Measurements from ENCODE around the gene MEAK7.

DNA sequence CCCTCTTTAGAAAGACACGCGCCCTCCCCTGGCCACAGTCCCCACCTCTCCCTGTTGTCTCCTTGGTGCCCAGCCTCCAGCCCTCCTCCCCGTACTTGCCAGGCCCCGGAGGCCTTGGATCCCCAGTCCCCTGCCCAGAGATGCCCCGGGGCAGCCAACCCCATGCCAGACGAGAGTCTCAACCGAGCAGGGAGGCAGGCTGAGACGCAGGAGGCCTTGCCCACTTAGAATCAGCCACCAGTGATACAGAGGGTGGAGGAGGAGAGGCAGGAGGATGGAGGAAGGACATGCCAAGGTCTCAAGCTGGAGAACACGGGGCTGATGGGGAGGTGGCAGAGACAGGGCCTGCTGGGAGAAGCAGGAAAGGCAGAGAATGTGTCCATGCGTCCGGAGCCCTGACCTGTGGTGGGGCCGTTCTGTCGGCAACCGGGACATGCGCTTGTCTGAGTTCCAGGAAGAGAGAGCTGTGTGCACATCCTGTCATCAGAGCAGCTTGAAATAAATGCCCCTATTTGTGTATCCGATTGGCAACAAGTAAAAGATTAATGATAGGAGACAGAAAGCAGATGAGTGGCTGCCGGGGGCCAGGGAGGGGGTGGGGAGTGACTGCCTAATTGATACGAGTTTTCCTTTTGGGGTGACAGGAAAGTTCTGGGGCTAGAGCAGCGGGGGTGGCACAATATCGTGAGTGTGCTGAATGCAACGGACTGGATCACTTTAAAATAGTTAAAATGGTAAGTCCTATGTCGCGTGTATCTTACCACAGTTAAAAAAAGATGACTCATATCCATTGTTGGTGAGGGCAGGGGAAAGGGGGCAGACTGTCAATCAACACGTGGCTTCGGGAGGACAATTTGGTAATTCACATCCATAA is 44.7 kb upstream of the MEAK7 start:
- TF ChIP-seq, protein P1, sequence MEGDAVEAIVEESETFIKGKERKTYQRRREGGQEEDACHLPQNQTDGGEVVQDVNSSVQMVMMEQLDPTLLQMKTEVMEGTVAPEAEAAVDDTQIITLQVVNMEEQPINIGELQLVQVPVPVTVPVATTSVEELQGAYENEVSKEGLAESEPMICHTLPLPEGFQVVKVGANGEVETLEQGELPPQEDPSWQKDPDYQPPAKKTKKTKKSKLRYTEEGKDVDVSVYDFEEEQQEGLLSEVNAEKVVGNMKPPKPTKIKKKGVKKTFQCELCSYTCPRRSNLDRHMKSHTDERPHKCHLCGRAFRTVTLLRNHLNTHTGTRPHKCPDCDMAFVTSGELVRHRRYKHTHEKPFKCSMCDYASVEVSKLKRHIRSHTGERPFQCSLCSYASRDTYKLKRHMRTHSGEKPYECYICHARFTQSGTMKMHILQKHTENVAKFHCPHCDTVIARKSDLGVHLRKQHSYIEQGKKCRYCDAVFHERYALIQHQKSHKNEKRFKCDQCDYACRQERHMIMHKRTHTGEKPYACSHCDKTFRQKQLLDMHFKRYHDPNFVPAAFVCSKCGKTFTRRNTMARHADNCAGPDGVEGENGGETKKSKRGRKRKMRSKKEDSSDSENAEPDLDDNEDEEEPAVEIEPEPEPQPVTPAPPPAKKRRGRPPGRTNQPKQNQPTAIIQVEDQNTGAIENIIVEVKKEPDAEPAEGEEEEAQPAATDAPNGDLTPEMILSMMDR (conservative IDR thresholded peaks at IDR 0.05 in 1 of 2, IDR thresholded peaks at IDR 0.05 in 1 of 2; ENCODE audit: low read depth in 1 of 2, low read length in 2 of 2) = no peak
- no peak for TF ChIP-seq EZH2 (IDR thresholded peaks at IDR 0.05; ENCODE audit: low read length, missing control alignments)

Measured in fibroblast of lung (primary cell).